GM23338 (cell line): ENCODE results near the gene KIAA1671. TPM values are rescaled to one million over a fixed set of nuclear protein-coding genes. Genes with fewer than 3 reads are reported as not detected.

ENCODE experiments used
- ATAC-seq: fragments of 200-7000 bp; cut with Tn5 transposase; 3 replicates; pipeline ENCODE4 v1.9.1; 2020
- DNase-seq: peaks from one replicate; pipeline ENCODE4 v3.0.0-alpha.2; 2015; ENCODE audit warnings: low spot score
- H2AFZ ChIP-seq: fragments of 200-600 bp; sonication (generic); 2 replicates; pipeline ENCODE4 v1.8.0; 2016; ENCODE audit warnings: antibody characterized with exemption, mild to moderate bottlenecking, moderate library complexity
- H3F3A ChIP-seq: fragments of 200-600 bp; sonication (generic); replicated peaks from 2 replicates; pipeline ENCODE4 v1.8.0; 2017; ENCODE audit warnings: antibody characterized with exemption, mixed run types, low read depth
- H3K27ac ChIP-seq: fragments of 200-600 bp; sonication (generic); 2 replicates; pipeline ENCODE4 v1.6.1; 2016; ENCODE audit warnings: low read depth
- H3K27me3 ChIP-seq: fragments of 200-600 bp; sonication (generic); 2 replicates; pipeline ENCODE4 v1.8.0; 2016; ENCODE audit warnings: mild to moderate bottlenecking, mixed run types, moderate library complexity; ENCODE audit not compliant: insufficient read depth
- H3K36me3 ChIP-seq: fragments of 200-600 bp; sonication (generic); 2 replicates; pipeline ENCODE4 v1.8.0; 2016; ENCODE audit warnings: mild to moderate bottlenecking; ENCODE audit not compliant: insufficient read depth
- H3K4me1 ChIP-seq: fragments of 200-600 bp; sonication (generic); 2 replicates; pipeline ENCODE4 v1.8.0; 2016; ENCODE audit warnings: mild to moderate bottlenecking, moderate library complexity; ENCODE audit not compliant: insufficient read depth
- H3K4me2 ChIP-seq: fragments of 200-600 bp; sonication (generic); 2 replicates; pipeline ENCODE4 v1.7.1; 2017; ENCODE audit warnings: mixed run types
- H3K4me3 ChIP-seq: fragments of 200-600 bp; sonication (generic); 2 replicates; pipeline ENCODE4 v1.6.1; 2016; ENCODE audit warnings: mixed run types
- H3K79me2 ChIP-seq: fragments of 200-600 bp; sonication (generic); replicated peaks from 2 replicates; pipeline ENCODE4 v1.8.0; 2017; ENCODE audit warnings: mild to moderate bottlenecking; ENCODE audit not compliant: insufficient read depth
- H3K9me2 ChIP-seq: fragments of 200-600 bp; sonication (generic); 2 replicates; pipeline ENCODE4 v1.8.0; 2017; ENCODE audit not compliant: insufficient read depth
- H4K20me1 ChIP-seq: fragments of 200-600 bp; sonication (generic); replicated peaks from 2 replicates; pipeline ENCODE4 v1.8.0; 2017; ENCODE audit warnings: mild to moderate bottlenecking; ENCODE audit not compliant: insufficient read depth
- H3K27ac Mint-ChIP-seq: 2 replicates; pipeline ENCODE4 v1.8.0; 2020; ENCODE audit warnings: inconsistent platforms, mild to moderate bottlenecking, moderate library complexity, mixed read lengths
- H3K27me3 Mint-ChIP-seq: 3 replicates; pipeline ENCODE4 v1.8.0; 2022; ENCODE audit warnings: low read depth, mild to moderate bottlenecking, moderate library complexity, mixed read lengths, inconsistent platforms; ENCODE audit not compliant: insufficient read depth, poor library complexity
- H3K36me3 Mint-ChIP-seq: 3 replicates; pipeline ENCODE4 v1.8.0; 2021; ENCODE audit warnings: low read depth, mild to moderate bottlenecking, inconsistent platforms, moderate library complexity, mixed read lengths
- H3K4me1 Mint-ChIP-seq: 3 replicates; pipeline ENCODE4 v1.8.0; 2020; ENCODE audit warnings: mild to moderate bottlenecking, inconsistent platforms, mixed read lengths
- H3K4me3 Mint-ChIP-seq: 3 replicates; pipeline ENCODE4 v1.8.0; 2021; ENCODE audit warnings: moderate library complexity, mild to moderate bottlenecking, inconsistent platforms, mixed read lengths
- H3K9me3 Mint-ChIP-seq: 3 replicates; pipeline ENCODE4 v1.8.0; 2020; ENCODE audit warnings: moderate library complexity, mild to moderate bottlenecking, inconsistent platforms, mixed read lengths
- CREB1 ChIP-seq: fragments of 250-450 bp; sonication (Bioruptor Pico); IDR thresholded peaks from 2 replicates; pipeline ENCODE4 v1.5.0; 2020; ENCODE audit warnings: low read depth, mild to moderate bottlenecking, moderate library complexity
- CTCF ChIP-seq, 2 experiments: fragments of 200-600 bp in 1 of 2; sonication (generic) in 1 of 2; conservative IDR thresholded peaks; 2 replicates each; pipeline versions ENCODE4 v1.5.1 to v1.6.1; 2016 to 2017; ENCODE audit warnings: antibody characterized with exemption in 2 of 2, low read depth in 2 of 2, mild to moderate bottlenecking in 2 of 2, moderate library complexity in 1 of 2
- ETS1 ChIP-seq: IDR thresholded peaks from 2 replicates; pipeline ENCODE4 v1.6.1; 2016; ENCODE audit warnings: antibody characterized with exemption
- EZH2 ChIP-seq: fragments of 200-600 bp; sonication (generic); IDR thresholded peaks from one replicate; pipeline ENCODE4 v1.8.0; 2017; ENCODE audit warnings: antibody characterized with exemption, mild to moderate bottlenecking, low read depth; ENCODE audit not compliant: unreplicated experiment
- EZH2phosphoT487 ChIP-seq: fragments of 200-600 bp; sonication (generic); IDR thresholded peaks from one replicate; pipeline ENCODE4 v1.8.1; 2018; ENCODE audit warnings: antibody characterized with exemption; ENCODE audit not compliant: unreplicated experiment
- JUNB ChIP-seq: IDR thresholded peaks from one replicate; pipeline ENCODE4 v1.6.1; 2016; ENCODE audit warnings: antibody characterized with exemption; ENCODE audit not compliant: unreplicated experiment
- POLR2AphosphoS5 ChIP-seq: IDR thresholded peaks from 2 replicates; pipeline ENCODE4 v1.6.1; 2016; ENCODE audit warnings: antibody characterized with exemption, low read depth
- STAT1 ChIP-seq: IDR thresholded peaks from one replicate; pipeline ENCODE4 v1.6.1; 2016; ENCODE audit warnings: antibody characterized with exemption; ENCODE audit not compliant: unreplicated experiment
- ZNF114 ChIP-seq: fragments of 250-450 bp; sonication (Bioruptor Pico); IDR thresholded peaks from 2 replicates; pipeline ENCODE4 v1.5.0; 2020; ENCODE audit warnings: mild to moderate bottlenecking, moderate library complexity
- ZNF331 ChIP-seq: fragments of 250-450 bp; sonication (Bioruptor Pico); IDR thresholded peaks from 2 replicates; pipeline ENCODE4 v1.5.0; 2020; ENCODE audit warnings: low read depth, mild to moderate bottlenecking, moderate library complexity
- ZNF462 ChIP-seq: fragments of 250-450 bp; sonication (Bioruptor Pico); IDR thresholded peaks from 2 replicates; pipeline ENCODE4 v1.5.0; 2020; ENCODE audit warnings: mild to moderate bottlenecking, moderate library complexity
- polyA plus RNA-seq: library from polyadenylated mRNA; unstranded; fragments of >200 nt; fragmentation: Nextera tagmentation; extraction: Ambion mirVana; gene quantifications from 2 replicates; pipeline ENCODE4 v1.2.1, GENCODE V29; 2016
- total RNA-seq: library from RNA; depleted of rRNA; stranded (reverse); fragments of >200 nt; shearing (Covaris generic); gene quantifications from 2 replicates; pipeline ENCODE4 v1.2.3, GENCODE V29; 2014
- TF ChIP-seq, protein P1 (sequence below): IDR thresholded peaks from one replicate; pipeline ENCODE4 v1.6.1; 2018; ENCODE audit warnings: antibody characterized with exemption; ENCODE audit not compliant: unreplicated experiment

The KIAA1671 gene
- total and polyA plus RNA-seq, 2 experiments from 2014 or later: 6.1 to 27.2 TPM

DNA sequence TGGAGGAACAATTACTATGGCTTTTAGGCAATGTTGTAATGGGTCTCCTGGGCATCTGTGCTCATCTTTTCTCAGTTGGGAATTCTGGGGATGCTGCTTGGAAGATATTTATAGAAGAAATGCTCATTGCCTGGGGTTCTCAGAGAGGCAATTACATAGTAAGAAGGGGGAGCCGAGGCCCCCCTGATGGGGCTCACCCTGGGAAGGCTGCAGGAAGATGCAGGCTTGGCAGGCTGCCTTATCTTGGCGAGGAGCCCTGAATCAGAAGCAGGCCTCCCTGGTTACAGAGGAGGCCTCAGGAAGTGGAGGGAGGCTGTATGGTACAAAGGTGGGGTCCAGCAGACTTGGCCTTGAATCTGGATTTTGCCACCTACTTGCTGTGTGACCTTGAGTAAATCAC, 186.5 kb downstream of the KIAA1671 start (continued):
- no peak for TF ChIP-seq ETS1

DNA sequence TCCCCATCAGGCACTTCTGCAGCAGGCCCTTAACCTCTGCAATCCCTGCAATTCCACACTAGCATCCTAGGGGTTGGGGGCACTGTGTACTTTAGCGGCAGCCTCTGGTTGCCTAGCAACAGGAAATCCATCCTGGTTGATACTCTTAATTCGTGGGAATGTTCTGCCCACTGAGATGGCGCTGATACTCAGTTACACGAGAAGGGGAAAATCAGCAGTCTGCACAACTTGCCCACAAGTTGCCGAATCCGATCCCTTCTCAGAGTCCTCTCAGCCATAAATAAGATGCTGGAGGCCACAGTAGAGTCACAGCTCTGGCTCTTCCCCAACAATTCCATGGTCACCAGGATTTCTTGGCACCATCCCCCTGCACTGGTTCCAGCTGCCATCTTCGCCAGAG, 189.6 kb downstream of the KIAA1671 start:
- Mint-ChIP-seq H3K36me3 (no peaks in the 10 kb centered on the region), H3K27me3 (peaks cover 2% of the 10 kb centered on the region), H3K9me3 (peaks cover 3% of the 10 kb centered on the region; the same call in 1 of the 3 replicates), H3K27ac (no peak overlapping the region), H3K4me3 (no peak overlapping the region), H3K4me1 (peaks cover 8% of the 10 kb centered on the region)
- Histone ChIP-seq H3K4me1 (no peaks in the 10 kb centered on the region), H2AFZ (no peak overlapping the region), H3K36me3 (no peaks in the 10 kb centered on the region), H3K27me3 (no peaks in the 10 kb centered on the region), H3K79me2 (no peaks in the 10 kb centered on the region; the same call in 1 of the 2 replicates), H4K20me1 (peaks cover 4% of the 10 kb centered on the region), H3F3A (no peaks in the 10 kb centered on the region), H3K4me2 (no peak overlapping the region), H3K27ac (no peak overlapping the region), H3K4me3 (no peak overlapping the region), H3K9me2 (no peaks in the 10 kb centered on the region)
- ATAC-seq (peak; percentile 88), DNase-seq (peak; percentile 78)
- TF ChIP-seq EZH2phosphoT487 (no peak), EZH2 (no peak), CTCF (conservative IDR thresholded peaks at IDR 0.05; ENCODE audit: low read depth in 2 of 2) (no peak), ETS1 (no peak), CREB1 (CRISPR knock-in tag) (no peak), POLR2AphosphoS5 (no peak), ZNF331 (CRISPR knock-in tag) (no peak), STAT1 (no peak), ZNF462 (CRISPR knock-in tag) (no peak), JUNB (no peak), ZNF114 (CRISPR knock-in tag) (no peak)
- TF ChIP-seq, protein P1, sequence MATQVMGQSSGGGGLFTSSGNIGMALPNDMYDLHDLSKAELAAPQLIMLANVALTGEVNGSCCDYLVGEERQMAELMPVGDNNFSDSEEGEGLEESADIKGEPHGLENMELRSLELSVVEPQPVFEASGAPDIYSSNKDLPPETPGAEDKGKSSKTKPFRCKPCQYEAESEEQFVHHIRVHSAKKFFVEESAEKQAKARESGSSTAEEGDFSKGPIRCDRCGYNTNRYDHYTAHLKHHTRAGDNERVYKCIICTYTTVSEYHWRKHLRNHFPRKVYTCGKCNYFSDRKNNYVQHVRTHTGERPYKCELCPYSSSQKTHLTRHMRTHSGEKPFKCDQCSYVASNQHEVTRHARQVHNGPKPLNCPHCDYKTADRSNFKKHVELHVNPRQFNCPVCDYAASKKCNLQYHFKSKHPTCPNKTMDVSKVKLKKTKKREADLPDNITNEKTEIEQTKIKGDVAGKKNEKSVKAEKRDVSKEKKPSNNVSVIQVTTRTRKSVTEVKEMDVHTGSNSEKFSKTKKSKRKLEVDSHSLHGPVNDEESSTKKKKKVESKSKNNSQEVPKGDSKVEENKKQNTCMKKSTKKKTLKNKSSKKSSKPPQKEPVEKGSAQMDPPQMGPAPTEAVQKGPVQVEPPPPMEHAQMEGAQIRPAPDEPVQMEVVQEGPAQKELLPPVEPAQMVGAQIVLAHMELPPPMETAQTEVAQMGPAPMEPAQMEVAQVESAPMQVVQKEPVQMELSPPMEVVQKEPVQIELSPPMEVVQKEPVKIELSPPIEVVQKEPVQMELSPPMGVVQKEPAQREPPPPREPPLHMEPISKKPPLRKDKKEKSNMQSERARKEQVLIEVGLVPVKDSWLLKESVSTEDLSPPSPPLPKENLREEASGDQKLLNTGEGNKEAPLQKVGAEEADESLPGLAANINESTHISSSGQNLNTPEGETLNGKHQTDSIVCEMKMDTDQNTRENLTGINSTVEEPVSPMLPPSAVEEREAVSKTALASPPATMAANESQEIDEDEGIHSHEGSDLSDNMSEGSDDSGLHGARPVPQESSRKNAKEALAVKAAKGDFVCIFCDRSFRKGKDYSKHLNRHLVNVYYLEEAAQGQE: no peak
